GM19099 (cell line): Measurements from ENCODE around the gene ARID4B.

Source experiments
- POLR2A ChIP-seq: IDR thresholded peaks from 3 replicates; pipeline ENCODE4 v1.6.1; 2011; ENCODE audit warnings: low read depth; ENCODE audit not compliant: insufficient read length; ENCODE audit errors: extremely low read depth

The ARID4B gene

GRCh38 chr1:235266325-235266724 is 61.7 kb downstream of the ARID4B start:
- TF ChIP-seq POLR2A = no peak

- TF ChIP-seq POLR2A = no peak
Observed at GRCh38 chr1:235265900-235266299, 62.1 kb downstream of the ARID4B start.

GRCh38 chr1:235264327-235264726 is 63.7 kb downstream of the ARID4B start:
- no peak for TF ChIP-seq POLR2A

DNA sequence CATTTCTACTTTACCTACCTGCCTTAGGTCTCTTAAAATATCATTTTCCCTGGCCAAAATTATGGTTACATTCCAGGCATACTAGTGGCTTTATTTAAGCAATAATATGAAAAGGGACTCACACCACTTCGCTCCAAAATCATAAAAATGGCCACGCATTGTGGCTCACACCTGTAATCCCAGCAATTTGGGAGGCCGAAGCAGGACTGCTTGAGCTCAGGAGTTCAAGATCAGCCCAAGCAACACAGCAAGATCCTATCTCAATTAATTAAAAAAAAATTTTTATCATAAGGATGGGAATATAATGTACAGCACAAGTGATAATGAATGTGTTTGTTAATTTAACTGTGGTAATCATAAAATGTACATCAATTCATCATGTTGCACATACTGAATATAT is 65.4 kb downstream of the ARID4B start:
- no peak for TF ChIP-seq POLR2A

DNA sequence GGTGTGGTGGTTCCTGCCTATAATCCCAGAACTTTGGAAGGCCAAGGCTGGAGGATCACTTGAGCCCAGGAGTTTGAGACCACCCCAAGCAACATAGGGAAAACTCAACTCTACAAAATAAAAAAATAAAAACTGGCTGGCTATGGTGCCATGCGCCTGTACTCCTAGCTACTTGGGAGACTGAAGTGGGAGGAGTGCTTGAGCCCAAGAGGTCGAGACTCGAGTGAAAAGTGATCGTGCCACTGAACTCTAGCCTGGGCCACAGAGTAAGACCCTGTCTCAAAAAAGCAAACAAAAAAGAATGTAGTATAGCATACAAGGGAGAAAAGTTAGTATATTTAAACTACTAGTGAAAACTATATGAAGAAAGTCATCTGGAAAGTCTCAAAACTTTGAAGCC is 66.7 kb downstream of the ARID4B start:
- TF ChIP-seq POLR2A = no peak

DNA sequence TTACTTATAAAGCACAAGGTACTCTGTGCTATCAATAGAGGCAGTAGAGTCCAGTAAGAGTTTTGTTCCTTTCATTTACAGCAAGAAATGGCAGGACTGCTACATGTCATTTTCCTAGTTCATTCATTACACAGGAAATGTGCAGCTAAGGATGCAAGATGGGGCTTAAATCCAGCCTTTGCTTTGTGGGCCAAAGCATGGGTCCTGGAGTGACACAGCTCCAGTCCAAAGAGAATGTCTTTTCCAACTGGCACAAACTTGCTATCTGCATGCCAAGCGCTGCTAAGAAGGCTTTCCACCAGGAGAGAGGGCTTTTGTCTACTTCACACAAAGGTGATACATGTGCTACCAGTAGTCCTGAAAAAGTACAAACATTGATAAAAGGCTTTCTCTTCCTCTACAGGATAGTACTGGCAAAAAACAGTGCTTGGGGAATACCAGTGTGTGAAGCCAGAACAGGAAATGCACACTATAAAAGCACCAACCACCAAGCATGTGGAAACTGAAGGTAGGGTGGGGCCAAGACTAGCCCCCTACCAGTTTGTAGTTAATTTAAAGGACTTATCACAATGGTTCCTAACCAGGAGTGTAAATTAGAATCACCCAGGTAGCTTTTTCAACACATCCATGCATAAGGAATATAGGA is 68.7 kb downstream of the ARID4B start:
- TF ChIP-seq POLR2A = no peak

DNA sequence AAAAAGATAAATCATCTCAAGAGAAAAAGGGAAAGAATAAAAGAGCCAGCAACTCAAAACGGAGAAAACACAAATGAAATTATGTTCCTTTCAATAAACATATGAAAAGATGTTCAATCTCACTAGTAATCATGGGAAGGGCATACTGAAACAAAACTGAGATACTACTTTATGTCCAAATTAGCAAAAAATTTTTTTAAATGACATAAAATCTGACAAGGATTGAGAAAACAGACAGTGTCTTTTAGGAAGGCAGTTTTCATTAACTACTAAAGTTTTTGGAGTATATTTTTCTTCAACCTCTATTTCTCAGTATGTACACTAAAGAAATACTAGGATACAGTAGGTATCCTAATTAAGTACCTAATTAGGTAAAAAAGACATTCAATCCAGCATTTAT is 73.3 kb downstream of the ARID4B start:
- no peak for TF ChIP-seq POLR2A

DNA sequence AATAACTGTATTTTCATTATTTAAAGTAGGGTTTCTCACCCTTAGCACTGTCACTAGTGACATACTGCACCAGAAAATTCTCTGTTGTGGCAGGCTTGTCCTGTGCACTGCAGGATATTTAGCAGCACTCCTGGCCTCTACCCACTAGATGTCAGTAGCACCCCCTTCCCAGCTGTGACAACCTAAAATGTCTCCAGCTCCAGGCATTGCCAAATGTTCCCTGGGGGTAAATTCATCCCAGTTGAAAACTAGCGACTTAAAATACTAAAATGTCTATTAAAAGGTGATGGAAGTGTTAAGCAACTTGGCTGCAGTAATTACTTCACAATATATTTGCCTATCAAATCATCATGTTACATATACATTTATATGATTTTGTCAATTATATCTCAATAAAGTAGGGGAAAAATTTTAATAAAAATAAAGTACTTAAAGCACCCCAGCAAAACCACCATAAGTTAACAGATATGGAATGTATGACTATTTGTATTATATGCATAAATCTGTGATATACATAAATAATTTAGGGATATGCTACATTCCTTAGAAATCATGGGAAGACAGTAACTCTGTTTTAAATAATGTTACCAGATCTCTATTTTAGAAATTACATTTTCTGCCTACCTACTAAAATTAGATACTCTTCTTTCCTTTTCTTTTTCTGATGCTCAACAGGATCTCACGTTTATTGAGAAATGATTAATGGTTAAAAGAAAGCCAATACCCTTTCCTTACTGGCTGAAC is 74.6 kb downstream of the ARID4B start:
- TF ChIP-seq POLR2A = no peak

- TF ChIP-seq POLR2A = no peak
Observed at GRCh38 chr1:235250430-235250829, 77.5 kb downstream of the ARID4B start.

DNA sequence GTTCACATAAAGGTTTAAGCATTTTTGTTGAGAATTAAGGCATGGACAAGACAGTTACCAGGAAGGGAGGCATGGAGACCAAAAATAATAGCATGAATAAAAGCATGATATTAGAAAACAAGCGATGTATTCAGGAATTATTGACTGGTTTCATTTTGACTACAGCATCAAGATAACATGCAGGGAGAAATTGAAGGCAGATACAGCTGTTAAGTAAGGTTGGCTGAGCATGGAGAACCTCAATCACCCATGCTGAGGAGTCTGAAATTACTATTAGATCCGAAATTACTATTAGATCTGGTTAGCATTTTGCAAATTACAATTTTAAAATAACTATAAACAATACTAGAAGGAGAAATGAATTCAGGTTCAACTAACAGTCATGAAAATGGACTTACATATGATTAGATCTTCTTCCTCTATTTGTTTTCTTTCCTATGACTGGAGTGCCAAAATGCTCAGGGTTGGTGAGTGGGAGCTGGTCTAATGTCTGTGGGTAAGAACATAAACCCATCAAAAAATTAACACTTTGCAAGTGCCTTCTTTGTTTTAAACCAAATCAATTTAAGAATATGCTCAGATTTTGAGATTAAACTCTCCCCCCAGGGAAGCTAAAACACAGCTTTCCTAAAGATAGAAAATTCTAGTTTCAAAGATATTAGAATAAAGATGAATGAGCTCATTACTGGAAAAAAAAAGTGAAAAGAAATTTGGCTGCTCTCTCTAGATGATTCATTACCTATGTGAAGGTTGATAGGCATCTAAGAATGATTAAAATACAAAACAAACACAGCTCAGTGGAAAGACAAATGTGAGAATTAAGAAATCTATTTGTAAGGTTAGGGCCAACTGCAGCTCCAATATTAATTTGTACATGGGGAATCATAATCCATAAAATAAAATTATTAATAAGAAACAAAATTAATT is 81.7 kb downstream of the ARID4B start:
- no peak for TF ChIP-seq POLR2A

DNA sequence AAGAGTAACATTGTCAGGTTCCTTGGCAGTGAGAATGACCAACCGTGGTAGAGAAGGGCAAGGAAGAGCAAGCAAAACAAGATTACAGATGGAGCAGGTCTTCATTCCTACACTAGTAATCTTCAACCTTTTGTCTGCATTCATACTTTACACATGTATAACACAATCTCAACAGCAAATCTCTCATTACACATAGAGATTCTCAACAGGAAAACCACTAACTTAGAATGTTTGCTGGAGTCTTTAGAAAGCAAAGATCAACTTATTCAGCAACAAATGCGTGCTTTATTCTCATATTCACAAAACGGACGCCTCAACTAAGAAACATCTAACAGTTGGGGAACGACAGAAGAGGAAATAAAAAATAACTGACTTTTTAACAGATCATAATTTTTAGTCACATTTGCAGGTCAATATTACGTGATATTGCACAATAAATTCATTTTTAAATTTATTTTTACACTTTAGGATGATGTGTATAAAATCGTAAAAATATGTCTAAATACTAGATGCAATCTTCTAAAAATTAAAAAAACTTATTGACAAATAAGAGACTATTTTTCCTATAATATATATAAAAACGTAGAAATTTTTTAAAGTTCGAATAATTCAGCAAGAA is 82.9 kb downstream of the ARID4B start:
- no peak for TF ChIP-seq POLR2A

DNA sequence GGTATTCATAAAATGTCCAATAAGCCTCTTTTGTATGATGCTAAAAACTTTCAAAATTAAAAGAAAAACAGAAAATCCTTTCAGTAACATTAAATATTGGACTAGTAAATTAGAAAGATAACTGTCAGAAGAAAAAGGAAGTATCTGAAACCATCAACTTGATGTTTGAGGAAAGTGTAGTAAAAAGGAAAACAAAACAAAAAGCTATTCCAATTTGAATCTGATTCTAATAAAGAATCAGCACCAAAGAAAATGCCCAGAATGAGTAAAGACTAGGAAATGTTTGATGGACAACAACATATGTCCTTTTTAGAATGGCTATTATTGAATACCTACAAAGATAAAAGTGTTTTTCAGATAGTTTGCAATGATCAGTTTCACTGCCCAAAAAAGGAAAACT is 87.0 kb downstream of the ARID4B start:
- no peak for TF ChIP-seq POLR2A

DNA sequence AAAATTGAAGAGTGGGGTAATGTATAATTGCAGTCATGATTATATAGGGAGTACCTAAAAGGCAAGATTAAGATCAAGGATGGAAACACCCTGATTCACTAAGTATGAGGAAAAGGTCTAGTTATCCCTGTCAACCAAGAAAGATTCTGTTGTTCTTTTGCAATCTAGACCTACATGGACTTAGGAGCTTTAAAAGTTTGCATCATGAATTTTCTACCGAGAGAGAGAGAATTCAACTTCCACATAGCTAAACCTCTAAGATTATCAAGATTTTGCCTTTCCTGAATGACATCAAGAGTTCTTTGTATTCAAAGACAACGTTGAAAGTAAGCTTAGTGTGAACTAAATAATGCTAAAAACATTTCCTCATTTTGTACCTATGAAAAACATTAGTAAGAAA is 88.1 kb downstream of the ARID4B start:
- TF ChIP-seq POLR2A = no peak

- TF ChIP-seq POLR2A = no peak
Observed at GRCh38 chr1:235238558-235238957, 89.4 kb downstream of the ARID4B start.

- no peak for TF ChIP-seq POLR2A
Observed at GRCh38 chr1:235236128-235236527, 91.9 kb downstream of the ARID4B start.
